Hepatocyte (in vitro differentiated cells): ENCODE measurements around the gene ST8SIA1. TPM values are rescaled to one million over a fixed set of nuclear protein-coding genes. Genes with fewer than 3 reads are reported as not detected.

Experiments
- DNase-seq: peaks from one replicate; pipeline ENCODE4 v3.0.0-alpha.2; 2016; ENCODE audit warnings: low spot score
- H2AFZ ChIP-seq: fragments of 200-600 bp; sonication (generic); 2 replicates; pipeline ENCODE4 v1.6.0; 2016; ENCODE audit warnings: antibody characterized with exemption, mild to moderate bottlenecking
- H3K27ac ChIP-seq: fragments of 200-600 bp; sonication (generic); 2 replicates; pipeline ENCODE4 v1.5.1; 2016; ENCODE audit warnings: mild to moderate bottlenecking
- H3K27me3 ChIP-seq: fragments of 200-600 bp; sonication (generic); 2 replicates; pipeline ENCODE4 v1.6.1; 2016
- H3K36me3 ChIP-seq: fragments of 200-600 bp; sonication (generic); replicated peaks from 2 replicates; pipeline ENCODE4 v1.5.1; 2016; ENCODE audit warnings: low read depth; ENCODE audit not compliant: insufficient read depth
- H3K4me1 ChIP-seq: fragments of 200-600 bp; sonication (generic); 2 replicates; pipeline ENCODE4 v1.5.1; 2016; ENCODE audit warnings: mild to moderate bottlenecking, moderate library complexity; ENCODE audit not compliant: insufficient read depth
- H3K4me2 ChIP-seq: fragments of 200-600 bp; sonication (generic); 2 replicates; pipeline ENCODE4 v1.6.0; 2016
- H3K4me3 ChIP-seq: fragments of 200-600 bp; sonication (generic); 2 replicates; pipeline ENCODE4 v1.5.1; 2016; ENCODE audit warnings: mild to moderate bottlenecking
- H3K79me2 ChIP-seq: fragments of 200-600 bp; sonication (generic); 2 replicates; pipeline ENCODE4 v1.6.0; 2017; ENCODE audit warnings: mild to moderate bottlenecking
- H3K9me2 ChIP-seq: fragments of 200-600 bp; sonication (generic); replicated peaks from 2 replicates; pipeline ENCODE4 v1.6.0; 2017; ENCODE audit warnings: mild to moderate bottlenecking; ENCODE audit not compliant: insufficient read depth
- H3K9me3 ChIP-seq: fragments of 200-600 bp; sonication (generic); 2 replicates; pipeline ENCODE4 v1.5.1; 2016; ENCODE audit warnings: low read depth, mild to moderate bottlenecking
- H4K20me1 ChIP-seq: fragments of 200-600 bp; sonication (generic); 2 replicates; pipeline ENCODE4 v1.6.0; 2016; ENCODE audit warnings: mild to moderate bottlenecking; ENCODE audit not compliant: insufficient read depth, poor library complexity, severe bottlenecking
- EZH2 ChIP-seq: fragments of 200-600 bp; sonication (generic); IDR thresholded peaks from 2 replicates; pipeline ENCODE4 v1.6.1; 2016; ENCODE audit warnings: antibody characterized with exemption, mild to moderate bottlenecking, borderline replicate concordance
- EZH2phosphoT487 ChIP-seq: fragments of 200-600 bp; sonication (generic); IDR thresholded peaks from one replicate; pipeline ENCODE4 v1.6.1; 2018; ENCODE audit warnings: antibody characterized with exemption, mild to moderate bottlenecking, low read depth, moderate library complexity; ENCODE audit not compliant: unreplicated experiment, severe bottlenecking
- WGBS: methylation state at CpG from one replicate; pipeline ENCODE4 v1.1.6; 2016; ENCODE audit warnings: low lambda C conversion rate; ENCODE audit errors: missing lambda C conversion rate; 5-methylcytosine and 5-hydroxymethylcytosine counted together
- polyA plus RNA-seq: library from polyadenylated mRNA; unstranded; fragments of >200 nt; fragmentation: Nextera tagmentation; extraction: Ambion mirVana; gene quantifications from 2 replicates; pipeline ENCODE4 v1.2.1, GENCODE V29; 2016
- total RNA-seq: library from RNA; depleted of rRNA; stranded (reverse); fragments of >200 nt; gene quantifications from 2 replicates; pipeline ENCODE4 v1.2.3, GENCODE V29; 2014
- TF ChIP-seq, protein P1 (sequence below): fragments of 200-600 bp; sonication (generic); IDR thresholded peaks from 2 replicates; pipeline ENCODE4 v1.5.1; 2016; ENCODE audit warnings: antibody characterized with exemption, mild to moderate bottlenecking; ENCODE audit not compliant: poor library complexity

Gene ST8SIA1
- total and polyA plus RNA-seq, 2 experiments from 2014 or later, result 0.88 to 2.0 TPM

DNA sequence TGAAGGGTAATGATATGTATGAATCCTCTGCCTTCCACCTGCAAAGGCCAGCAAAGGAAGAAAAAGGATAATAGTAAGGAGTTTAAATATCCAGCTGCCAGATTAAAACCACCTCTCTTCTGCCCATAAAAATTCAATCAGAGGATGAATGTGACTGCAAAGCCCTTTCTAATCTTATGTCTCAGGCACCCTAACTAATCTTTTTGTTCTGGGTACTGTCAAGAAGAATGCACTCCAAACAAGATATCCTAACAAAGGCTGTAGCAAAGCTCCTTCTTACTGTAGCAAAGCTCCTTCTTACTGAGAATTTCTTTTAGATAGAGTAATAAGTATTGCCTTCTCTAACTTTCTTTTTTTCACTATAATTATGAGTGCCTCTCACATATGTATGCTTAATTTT lies 91.8 kb downstream of the ST8SIA1 start:
- Histone ChIP-seq H2AFZ (no peak overlapping the region), H3K9me2 (no peaks in the 10 kb centered on the region), H3K79me2 (no peaks in the 10 kb centered on the region), H3K4me1 (no peaks in the 10 kb centered on the region), H3K4me3 (no peak overlapping the region), H3K36me3 (no peaks in the 10 kb centered on the region), H3K4me2 (no peak overlapping the region), H3K9me3 (no peaks in the 10 kb centered on the region), H3K27me3 (no peaks in the 10 kb centered on the region), H3K27ac (no peak overlapping the region), H4K20me1 (no peaks in the 10 kb centered on the region)
- TF ChIP-seq EZH2 (no peak), EZH2phosphoT487 (no peak)
- TF ChIP-seq, protein P1, sequence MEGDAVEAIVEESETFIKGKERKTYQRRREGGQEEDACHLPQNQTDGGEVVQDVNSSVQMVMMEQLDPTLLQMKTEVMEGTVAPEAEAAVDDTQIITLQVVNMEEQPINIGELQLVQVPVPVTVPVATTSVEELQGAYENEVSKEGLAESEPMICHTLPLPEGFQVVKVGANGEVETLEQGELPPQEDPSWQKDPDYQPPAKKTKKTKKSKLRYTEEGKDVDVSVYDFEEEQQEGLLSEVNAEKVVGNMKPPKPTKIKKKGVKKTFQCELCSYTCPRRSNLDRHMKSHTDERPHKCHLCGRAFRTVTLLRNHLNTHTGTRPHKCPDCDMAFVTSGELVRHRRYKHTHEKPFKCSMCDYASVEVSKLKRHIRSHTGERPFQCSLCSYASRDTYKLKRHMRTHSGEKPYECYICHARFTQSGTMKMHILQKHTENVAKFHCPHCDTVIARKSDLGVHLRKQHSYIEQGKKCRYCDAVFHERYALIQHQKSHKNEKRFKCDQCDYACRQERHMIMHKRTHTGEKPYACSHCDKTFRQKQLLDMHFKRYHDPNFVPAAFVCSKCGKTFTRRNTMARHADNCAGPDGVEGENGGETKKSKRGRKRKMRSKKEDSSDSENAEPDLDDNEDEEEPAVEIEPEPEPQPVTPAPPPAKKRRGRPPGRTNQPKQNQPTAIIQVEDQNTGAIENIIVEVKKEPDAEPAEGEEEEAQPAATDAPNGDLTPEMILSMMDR, result no peak
- no peak for DNase-seq

DNA sequence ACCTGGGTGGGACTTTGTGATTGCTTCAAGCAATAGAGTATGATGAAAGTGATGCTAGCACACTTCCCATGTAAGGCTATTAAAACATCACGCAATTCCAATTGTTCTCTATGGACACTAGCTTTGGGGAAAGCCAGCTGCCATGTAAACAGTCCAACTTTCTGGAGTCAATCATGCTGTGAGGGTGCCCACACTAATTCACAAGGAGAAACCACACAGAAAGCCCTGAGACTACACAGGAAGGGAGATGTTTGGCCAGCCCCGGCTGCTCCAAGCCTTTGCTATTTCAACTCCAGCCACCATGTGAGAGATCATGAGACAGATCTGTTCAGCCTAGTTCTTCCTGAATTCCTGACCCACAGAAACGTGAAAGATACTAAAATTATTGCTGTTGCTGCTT lies 96.3 kb downstream of the ST8SIA1 start:
- Histone ChIP-seq H3K36me3 (no peaks in the 10 kb centered on the region), H3K9me2 (no peaks in the 10 kb centered on the region), H3K9me3 (no peaks in the 10 kb centered on the region), H3K79me2 (no peaks in the 10 kb centered on the region), H4K20me1 (no peaks in the 10 kb centered on the region), H3K4me1 (no peaks in the 10 kb centered on the region), H3K27ac (no peak overlapping the region), H3K4me2 (no peak overlapping the region), H3K27me3 (no peaks in the 10 kb centered on the region), H3K4me3 (no peak overlapping the region), H2AFZ (no peak overlapping the region)
- DNase-seq, result no peak
- WGBS, result 66% methylated on average over 3 of the region's 3 CpGs
- no peak for TF ChIP-seq EZH2
- no peak for TF ChIP-seq EZH2phosphoT487

DNA sequence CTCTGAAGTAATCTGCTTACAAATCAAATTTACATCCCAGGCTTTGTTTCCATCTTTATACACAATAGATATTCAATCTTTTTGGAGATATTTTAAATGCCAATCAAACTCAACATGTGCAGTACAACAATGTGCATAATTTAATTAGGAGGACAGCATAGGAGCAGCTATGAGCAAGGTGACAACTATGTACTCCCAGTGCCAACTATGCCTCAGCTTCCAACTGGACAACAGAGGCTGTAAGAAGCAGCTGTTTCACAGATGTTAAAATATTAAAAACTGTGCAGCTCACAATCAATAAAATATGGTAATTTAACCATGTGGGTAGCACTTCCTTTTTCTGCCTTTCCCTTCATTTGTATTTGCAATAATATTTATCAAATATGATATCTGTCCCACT lies 99.9 kb downstream of the ST8SIA1 start:
- no peak for DNase-seq
- H2AFZ ChIP-seq, result no peak overlapping the region
- H3K27ac ChIP-seq, result no peak overlapping the region
- H3K4me3 ChIP-seq, result no peak overlapping the region
- H3K27me3 ChIP-seq, result no peaks in the 10 kb centered on the region
- H4K20me1 ChIP-seq, result no peaks in the 10 kb centered on the region
- no peak overlapping the region for H3K4me2 ChIP-seq
- no peaks in the 10 kb centered on the region for H3K9me3 ChIP-seq
- no peaks in the 10 kb centered on the region for H3K9me2 ChIP-seq
- no peaks in the 10 kb centered on the region for H3K4me1 ChIP-seq
- H3K36me3 ChIP-seq, result no peaks in the 10 kb centered on the region
- no peak for TF ChIP-seq EZH2phosphoT487
- H3K79me2 ChIP-seq, result no peaks in the 10 kb centered on the region

DNA sequence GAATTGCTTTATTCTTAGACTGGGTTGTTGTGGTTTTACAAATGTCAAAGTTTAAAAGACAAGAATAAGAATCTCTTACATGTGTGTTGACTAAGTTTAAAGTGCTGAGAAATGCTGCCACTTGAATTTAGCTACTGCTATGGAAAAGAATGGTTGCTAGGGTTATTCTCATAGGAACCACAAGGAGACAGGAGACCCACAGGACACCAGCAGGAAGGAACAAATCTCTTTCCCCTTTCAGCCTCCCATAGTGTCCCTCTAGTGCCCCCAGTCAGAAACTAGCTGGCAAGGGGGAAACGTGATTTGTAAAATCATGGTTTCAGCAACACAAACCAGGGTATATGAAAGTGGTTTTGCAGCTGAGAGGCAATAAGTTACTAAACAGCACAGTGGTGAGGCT lies 102.7 kb downstream of the ST8SIA1 start:
- Histone ChIP-seq H4K20me1 (no peaks in the 10 kb centered on the region), H2AFZ (no peak overlapping the region), H3K79me2 (no peaks in the 10 kb centered on the region), H3K4me1 (no peaks in the 10 kb centered on the region), H3K36me3 (no peaks in the 10 kb centered on the region), H3K9me3 (no peaks in the 10 kb centered on the region), H3K27me3 (no peaks in the 10 kb centered on the region), H3K4me3 (no peak overlapping the region), H3K9me2 (no peaks in the 10 kb centered on the region), H3K4me2 (no peak overlapping the region), H3K27ac (no peak overlapping the region)
- DNase-seq, result no peak
- no peak for TF ChIP-seq EZH2phosphoT487
- no peak for TF ChIP-seq EZH2
- TF ChIP-seq, protein P1, result no peak
- 53% methylated on average over 1 of the region's 1 CpG for WGBS

DNA sequence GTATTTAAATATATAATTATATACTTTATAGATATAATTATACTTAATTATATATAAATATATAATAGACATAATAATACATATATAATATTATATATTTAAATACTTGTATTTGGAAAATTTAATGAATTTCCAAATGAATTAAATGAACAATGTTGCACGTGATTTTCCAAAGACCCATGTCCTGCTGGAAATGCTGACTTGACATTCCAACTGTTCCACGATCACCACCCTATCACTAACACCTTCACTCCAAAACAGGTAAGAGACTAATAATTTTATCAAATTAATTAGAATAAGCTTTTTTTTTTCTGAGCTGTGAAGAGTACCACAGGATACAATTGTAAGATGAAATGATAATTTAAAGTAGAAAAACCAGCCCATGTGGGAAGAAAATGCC lies 103.4 kb downstream of the ST8SIA1 start:
- Histone ChIP-seq H2AFZ (no peak overlapping the region), H3K4me1 (no peaks in the 10 kb centered on the region), H3K9me3 (no peaks in the 10 kb centered on the region), H3K79me2 (no peaks in the 10 kb centered on the region), H3K36me3 (no peaks in the 10 kb centered on the region), H3K27me3 (no peaks in the 10 kb centered on the region), H3K4me3 (no peak overlapping the region), H3K4me2 (no peak overlapping the region), H4K20me1 (no peaks in the 10 kb centered on the region), H3K9me2 (no peaks in the 10 kb centered on the region), H3K27ac (no peak overlapping the region)
- TF ChIP-seq EZH2phosphoT487 (no peak), EZH2 (no peak)
- TF ChIP-seq, protein P1, result no peak
- DNase-seq, result no peak
- 95% methylated on average over 2 of the region's 2 CpGs for WGBS
